Ishikawa (cell line): ENCODE measurements around the gene PARP14.

Experiments used
- CEBPB ChIP-seq: IDR thresholded peaks from 2 replicates; pipeline ENCODE4 v1.6.1; 2012
- YY1 ChIP-seq: IDR thresholded peaks from 2 replicates; pipeline ENCODE4 v1.6.1; 2012; ENCODE audit warnings: low read depth

DNA sequence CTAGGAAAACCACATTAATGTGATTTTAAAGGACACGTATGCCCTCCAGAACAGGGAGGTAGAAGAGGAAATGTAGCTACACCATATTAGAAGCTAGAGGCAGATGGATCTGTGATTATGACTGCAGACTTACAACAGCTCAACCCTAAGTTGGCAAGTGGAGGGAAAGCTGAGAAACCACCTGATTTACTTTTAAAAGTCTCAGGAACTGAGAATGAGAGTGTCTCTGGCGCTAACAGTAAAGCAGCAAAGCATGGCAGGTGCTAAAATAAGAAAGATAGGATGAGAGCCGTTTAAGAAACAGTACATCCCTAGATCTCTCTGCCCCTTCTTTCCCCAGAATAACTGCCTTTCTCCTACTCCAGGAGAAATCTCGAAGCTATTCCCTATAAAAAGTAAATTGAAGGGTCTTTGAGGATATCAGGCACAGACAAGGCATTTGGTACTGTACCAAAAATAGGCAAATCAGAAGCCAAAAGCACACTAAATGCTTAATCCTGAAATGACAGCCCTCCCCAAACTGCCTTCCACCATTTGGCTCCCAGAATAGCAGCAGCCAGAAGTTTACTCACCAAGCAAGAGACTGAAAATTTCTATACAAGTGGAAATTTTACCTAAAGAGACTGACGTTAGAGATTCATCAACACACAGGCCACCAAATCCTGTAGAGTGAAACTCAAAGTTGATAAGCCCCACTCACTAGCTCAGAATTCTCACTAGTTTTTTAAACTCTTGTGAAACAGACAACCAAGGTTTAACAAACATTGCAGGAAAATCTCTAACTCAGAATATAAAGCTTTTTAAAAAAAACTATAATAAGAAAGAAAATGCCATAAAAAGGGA lies 34.3 kb upstream of the PARP14 start:
- TF ChIP-seq CEBPB (no peak), YY1 (no peak)
